Measurements from ENCODE around the gene TST.

DNA sequence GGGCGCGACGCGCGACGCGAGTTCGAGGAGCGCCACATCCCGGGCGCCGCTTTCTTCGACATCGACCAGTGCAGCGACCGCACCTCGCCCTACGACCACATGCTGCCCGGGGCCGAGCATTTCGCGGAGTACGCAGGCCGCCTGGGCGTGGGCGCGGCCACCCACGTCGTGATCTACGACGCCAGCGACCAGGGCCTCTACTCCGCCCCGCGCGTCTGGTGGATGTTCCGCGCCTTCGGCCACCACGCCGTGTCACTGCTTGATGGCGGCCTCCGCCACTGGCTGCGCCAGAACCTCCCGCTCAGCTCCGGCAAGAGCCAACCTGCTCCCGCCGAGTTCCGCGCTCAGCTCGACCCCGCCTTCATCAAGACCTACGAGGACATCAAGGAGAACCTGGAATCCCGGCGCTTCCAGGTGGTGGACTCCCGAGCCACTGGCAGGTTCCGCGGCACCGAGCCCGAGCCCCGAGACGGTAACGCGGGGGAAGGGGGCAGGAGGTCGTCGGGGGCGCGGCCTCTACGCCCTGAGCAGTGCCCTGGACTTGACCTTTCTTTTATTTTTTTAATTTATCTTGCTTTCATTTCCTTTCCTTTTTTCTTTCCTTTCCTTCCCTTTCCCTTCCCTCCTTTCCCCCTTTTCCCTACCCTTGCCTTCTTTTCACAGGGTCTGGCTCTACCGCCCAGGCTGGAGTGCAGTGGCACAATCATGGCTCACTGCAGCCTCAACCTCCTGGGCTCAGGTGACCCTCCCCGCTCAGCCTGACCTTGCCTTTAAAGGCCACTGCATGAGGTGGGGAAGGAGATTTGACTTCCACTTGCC lies 5.3 kb upstream of the TST start:
- no peak for TF ChIP-seq POLR2A (IDR thresholded peaks at IDR 0.05)
- TF ChIP-seq, protein P1, sequence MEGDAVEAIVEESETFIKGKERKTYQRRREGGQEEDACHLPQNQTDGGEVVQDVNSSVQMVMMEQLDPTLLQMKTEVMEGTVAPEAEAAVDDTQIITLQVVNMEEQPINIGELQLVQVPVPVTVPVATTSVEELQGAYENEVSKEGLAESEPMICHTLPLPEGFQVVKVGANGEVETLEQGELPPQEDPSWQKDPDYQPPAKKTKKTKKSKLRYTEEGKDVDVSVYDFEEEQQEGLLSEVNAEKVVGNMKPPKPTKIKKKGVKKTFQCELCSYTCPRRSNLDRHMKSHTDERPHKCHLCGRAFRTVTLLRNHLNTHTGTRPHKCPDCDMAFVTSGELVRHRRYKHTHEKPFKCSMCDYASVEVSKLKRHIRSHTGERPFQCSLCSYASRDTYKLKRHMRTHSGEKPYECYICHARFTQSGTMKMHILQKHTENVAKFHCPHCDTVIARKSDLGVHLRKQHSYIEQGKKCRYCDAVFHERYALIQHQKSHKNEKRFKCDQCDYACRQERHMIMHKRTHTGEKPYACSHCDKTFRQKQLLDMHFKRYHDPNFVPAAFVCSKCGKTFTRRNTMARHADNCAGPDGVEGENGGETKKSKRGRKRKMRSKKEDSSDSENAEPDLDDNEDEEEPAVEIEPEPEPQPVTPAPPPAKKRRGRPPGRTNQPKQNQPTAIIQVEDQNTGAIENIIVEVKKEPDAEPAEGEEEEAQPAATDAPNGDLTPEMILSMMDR (IDR thresholded peaks at IDR 0.05): no peak

Measured in heart left ventricle (tissue), 13 donors.